GM12864 (cell line): Measurements from ENCODE around the gene KLHL6.
"Not testable (repeated sequence)": the region's sequence is repeated elsewhere in the genome, so short reads cannot be mapped to it uniquely, and the experiment has no call there.

Experiments used
- DNase-seq: peaks from one replicate; pipeline ENCODE4 v3.0.0-alpha.2; 2011; ENCODE audit warnings: low read depth
- H3K4me3 ChIP-seq: 2 replicates; pipeline ENCODE4 v1.5.1; 2011; ENCODE audit warnings: mild to moderate bottlenecking, low read depth, low read length, control low read depth
- TF ChIP-seq, protein P1 (sequence below): IDR thresholded peaks from 2 replicates; pipeline ENCODE4 v1.5.1; 2011; ENCODE audit warnings: low read depth, mild to moderate bottlenecking, moderate library complexity, low read length, control low read depth, inconsistent platforms; ENCODE audit errors: missing control alignments

Gene KLHL6

DNA sequence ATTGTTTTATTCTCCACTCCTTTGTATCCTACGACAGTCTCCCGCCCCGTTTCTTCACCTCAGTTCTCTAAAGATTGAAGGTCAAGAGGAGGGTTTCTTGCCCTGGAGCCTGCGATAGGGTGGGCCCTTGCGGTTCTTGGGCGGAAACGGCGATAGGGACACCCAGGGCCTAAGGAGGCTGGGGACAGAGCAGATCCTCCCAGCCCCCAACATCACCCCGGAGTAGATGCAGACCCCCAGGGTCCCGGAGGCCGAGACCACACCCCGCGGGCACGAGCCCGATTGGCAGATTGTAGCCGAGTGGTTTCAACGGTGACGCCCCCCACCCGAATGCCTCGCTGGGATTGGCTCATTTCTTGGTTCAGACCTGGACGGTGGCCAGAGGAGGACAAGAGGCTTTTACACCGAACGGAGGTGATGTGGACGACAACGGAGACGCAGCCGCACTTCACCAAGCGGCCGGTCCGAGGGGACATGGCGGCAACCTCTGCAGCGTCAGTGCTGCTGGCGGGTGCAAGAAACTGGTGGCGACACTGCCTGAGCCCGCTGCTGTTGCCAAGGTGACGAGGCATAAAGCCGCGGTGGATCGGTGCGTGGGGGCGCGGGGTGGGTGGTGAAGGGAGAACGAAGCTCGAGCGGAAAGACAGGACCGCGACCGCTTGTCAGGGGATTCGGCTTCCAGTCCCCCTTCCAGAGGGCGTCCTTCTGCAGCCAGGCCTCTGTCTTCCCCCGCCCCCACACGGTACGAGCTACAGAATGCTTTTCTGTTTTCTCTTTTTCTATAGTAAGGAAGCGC, 108.1 kb downstream of the KLHL6 start:
- peak; percentile 37 for DNase-seq
- TF ChIP-seq, protein P1, sequence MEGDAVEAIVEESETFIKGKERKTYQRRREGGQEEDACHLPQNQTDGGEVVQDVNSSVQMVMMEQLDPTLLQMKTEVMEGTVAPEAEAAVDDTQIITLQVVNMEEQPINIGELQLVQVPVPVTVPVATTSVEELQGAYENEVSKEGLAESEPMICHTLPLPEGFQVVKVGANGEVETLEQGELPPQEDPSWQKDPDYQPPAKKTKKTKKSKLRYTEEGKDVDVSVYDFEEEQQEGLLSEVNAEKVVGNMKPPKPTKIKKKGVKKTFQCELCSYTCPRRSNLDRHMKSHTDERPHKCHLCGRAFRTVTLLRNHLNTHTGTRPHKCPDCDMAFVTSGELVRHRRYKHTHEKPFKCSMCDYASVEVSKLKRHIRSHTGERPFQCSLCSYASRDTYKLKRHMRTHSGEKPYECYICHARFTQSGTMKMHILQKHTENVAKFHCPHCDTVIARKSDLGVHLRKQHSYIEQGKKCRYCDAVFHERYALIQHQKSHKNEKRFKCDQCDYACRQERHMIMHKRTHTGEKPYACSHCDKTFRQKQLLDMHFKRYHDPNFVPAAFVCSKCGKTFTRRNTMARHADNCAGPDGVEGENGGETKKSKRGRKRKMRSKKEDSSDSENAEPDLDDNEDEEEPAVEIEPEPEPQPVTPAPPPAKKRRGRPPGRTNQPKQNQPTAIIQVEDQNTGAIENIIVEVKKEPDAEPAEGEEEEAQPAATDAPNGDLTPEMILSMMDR, result no peak
- H3K4me3 ChIP-seq, result peak overlapping the region; percentile 60

- no peak for DNase-seq
- H3K4me3 ChIP-seq, result peak overlapping the region; percentile 60; the same call in 1 of the 2 replicates
- TF ChIP-seq, protein P1, result no peak
These were observed 108.7 kb downstream of the KLHL6 start for GRCh38 chr3:183446838-183447205.

DNA sequence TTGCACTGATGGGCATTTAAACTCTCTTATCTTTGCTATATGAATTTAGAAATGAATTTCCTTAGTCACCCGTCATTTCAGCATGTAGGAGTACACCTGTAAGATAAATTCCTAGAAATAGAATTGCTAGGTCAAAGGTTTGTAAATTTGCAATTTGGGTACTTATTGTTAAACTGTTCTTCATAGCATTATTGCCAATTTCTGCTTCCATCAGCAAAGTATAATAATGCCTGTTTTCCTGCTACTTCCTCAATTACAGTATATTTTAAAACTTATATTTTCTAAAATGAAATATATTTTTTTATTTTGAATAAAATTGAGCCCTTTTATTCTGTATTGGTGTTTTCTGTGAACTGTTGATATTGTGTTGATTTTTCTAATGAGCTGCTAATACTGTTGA, 110.8 kb downstream of the KLHL6 start:
- no peak for DNase-seq
- H3K4me3 ChIP-seq, result no peak overlapping the region
- TF ChIP-seq, protein P1, result no peak

DNA sequence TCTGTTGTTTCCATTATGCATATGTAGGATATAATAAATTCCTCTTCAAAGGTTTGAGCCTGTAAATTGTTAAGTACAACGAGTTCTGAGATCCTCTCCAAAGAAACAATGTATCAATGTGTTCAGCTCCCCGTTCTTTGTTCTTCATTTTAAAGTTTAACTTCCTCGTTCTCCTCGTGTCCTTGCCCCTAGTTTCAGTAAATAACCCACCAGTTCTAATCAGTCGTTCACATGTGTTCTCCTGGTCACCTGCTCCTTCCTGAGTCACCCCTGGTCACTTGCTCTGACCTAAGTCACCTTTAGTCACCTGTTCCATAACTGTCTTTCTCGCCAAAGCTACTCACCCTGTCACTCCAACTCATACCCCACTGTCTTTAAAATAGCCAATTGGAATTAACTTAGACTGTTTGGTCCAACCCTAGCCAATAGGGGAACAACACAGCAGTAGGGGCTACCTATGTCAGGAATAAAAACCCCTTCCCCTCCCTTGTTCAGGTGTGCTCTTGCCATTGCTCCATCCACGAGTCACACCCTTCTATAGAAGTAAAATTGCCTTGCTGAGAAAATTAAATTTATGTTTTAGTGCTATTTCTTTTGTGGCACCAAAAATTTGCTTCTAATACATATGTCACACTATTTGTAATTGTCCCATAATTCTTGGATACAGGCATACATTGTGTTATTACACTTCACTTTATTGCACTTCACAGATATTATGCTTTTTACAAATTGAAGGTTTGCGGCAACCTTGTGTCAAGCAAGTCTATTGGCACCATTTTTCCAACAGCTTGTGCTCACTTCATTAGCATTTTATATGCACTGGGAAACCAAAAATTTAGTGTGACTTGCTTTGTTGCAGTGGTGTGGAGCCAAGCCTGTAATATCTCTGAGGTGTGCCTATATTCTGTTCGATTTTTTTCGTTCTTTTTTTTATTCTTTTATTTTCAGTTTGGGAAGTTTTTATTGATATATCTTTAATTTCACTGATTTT, 111.8 kb downstream of the KLHL6 start:
- DNase-seq, result no peak
- TF ChIP-seq, protein P1, result no peak
- H3K4me3 ChIP-seq, result no peak overlapping the region

- TF ChIP-seq, protein P1, result no peak
- DNase-seq, result no peak
- no peak overlapping the region for H3K4me3 ChIP-seq
These were observed 112.5 kb downstream of the KLHL6 start for GRCh38 chr3:183442994-183443393.

- not testable (repeated sequence) for H3K4me3 ChIP-seq, DNase-seq
These were observed 115.0 kb downstream of the KLHL6 start for GRCh38 chr3:183440521-183440920.

DNA sequence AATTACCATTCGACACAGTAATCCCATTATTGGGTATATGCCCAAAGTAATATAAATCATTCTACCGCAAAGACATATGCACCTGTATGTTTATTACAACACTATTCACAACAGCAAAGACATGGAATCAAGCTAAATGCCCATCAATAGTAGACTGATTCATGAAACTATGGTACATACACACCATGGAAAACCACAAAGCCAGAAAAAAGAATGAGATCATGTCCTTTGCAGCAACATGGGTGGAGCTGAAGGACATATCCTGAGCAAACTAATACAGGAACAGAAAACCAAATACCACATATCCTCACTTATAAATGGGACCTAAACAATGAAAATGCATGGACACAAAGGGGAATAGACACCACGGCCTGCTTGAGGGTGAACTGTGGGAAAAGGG, 116.0 kb downstream of the KLHL6 start:
- no peak for DNase-seq
- no peak overlapping the region for H3K4me3 ChIP-seq
- TF ChIP-seq, protein P1, result no peak
